ENCODE data around the gene CBARP. TPM values are rescaled to one million over a fixed set of nuclear protein-coding genes. Genes with fewer than 3 reads are reported as not detected.

The CBARP gene
- total and polyA plus RNA-seq, 2 of the 13 experiments (the other 11 are each of a cell fraction or from before 2014, with no cell fraction given) = 1.2 to 1.4 TPM

DNA sequence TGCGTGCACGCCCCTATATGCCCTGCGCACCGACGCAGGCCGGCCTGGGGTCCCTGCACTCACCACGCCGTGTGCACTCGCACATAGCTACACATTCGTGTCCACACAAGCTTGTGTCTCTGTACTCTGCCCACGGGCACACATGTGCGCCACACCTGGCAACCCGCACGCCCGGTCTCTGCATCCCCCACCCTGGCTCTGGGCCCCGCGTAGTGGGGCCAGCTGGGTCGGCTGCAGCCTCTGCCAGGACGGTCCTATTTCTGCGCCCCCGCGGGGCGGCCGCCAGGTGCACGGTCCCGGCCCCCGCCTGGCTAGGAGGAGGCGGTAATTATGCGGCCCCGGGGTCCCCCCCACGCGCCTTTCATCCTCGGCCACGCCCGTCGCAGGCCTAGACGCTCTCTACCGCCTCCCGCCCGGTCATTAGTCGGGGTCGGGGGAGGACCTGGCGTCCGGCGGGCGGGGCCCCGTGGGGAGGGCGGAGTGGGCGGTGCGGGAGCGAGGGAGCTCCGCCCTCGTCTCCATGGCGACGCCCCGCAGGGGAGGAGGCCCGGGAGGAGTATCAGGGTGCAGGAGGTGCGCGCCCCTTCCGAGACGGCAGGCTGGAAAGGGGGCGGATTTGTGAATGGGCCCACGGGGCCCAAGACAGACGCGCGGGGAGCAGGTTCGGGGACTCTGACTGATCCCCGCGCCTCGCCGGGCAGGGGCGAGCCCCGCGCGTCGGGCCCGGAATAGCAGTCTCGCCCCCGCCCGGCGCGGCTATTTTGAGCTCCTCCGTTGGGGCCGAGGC, 28.5 kb upstream of the CBARP start (continued):
- TF ChIP-seq, protein P1, sequence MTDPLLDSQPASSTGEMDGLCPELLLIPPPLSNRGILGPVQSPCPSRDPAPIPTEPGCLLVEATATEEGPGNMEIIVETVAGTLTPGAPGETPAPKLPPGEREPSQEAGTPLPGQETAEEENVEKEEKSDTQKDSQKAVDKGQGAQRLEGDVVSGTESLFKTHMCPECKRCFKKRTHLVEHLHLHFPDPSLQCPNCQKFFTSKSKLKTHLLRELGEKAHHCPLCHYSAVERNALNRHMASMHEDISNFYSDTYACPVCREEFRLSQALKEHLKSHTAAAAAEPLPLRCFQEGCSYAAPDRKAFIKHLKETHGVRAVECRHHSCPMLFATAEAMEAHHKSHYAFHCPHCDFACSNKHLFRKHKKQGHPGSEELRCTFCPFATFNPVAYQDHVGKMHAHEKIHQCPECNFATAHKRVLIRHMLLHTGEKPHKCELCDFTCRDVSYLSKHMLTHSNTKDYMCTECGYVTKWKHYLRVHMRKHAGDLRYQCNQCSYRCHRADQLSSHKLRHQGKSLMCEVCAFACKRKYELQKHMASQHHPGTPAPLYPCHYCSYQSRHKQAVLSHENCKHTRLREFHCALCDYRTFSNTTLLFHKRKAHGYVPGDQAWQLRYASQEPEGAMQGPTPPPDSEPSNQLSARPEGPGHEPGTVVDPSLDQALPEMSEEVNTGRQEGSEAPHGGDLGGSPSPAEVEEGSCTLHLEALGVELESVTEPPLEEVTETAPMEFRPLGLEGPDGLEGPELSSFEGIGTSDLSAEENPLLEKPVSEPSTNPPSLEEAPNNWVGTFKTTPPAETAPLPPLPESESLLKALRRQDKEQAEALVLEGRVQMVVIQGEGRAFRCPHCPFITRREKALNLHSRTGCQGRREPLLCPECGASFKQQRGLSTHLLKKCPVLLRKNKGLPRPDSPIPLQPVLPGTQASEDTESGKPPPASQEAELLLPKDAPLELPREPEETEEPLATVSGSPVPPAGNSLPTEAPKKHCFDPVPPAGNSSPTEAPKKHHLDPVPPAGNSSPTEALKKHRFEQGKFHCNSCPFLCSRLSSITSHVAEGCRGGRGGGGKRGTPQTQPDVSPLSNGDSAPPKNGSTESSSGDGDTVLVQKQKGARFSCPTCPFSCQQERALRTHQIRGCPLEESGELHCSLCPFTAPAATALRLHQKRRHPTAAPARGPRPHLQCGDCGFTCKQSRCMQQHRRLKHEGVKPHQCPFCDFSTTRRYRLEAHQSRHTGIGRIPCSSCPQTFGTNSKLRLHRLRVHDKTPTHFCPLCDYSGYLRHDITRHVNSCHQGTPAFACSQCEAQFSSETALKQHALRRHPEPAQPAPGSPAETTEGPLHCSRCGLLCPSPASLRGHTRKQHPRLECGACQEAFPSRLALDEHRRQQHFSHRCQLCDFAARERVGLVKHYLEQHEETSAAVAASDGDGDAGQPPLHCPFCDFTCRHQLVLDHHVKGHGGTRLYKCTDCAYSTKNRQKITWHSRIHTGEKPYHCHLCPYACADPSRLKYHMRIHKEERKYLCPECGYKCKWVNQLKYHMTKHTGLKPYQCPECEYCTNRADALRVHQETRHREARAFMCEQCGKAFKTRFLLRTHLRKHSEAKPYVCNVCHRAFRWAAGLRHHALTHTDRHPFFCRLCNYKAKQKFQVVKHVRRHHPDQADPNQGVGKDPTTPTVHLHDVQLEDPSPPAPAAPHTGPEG (CRISPR knock-in tag; IDR thresholded peaks at IDR 0.05) = no peak
- no peak for TF ChIP-seq JUNB (CRISPR knock-in tag; IDR thresholded peaks at IDR 0.05; ENCODE audit: borderline replicate concordance)
- no peak for TF ChIP-seq KDM1A (CRISPR knock-in tag; IDR thresholded peaks at IDR 0.05)
- TF ChIP-seq HMGA1 (CRISPR knock-in tag; conservative IDR thresholded peaks at IDR 0.05) = no peak
- TF ChIP-seq, protein P2, sequence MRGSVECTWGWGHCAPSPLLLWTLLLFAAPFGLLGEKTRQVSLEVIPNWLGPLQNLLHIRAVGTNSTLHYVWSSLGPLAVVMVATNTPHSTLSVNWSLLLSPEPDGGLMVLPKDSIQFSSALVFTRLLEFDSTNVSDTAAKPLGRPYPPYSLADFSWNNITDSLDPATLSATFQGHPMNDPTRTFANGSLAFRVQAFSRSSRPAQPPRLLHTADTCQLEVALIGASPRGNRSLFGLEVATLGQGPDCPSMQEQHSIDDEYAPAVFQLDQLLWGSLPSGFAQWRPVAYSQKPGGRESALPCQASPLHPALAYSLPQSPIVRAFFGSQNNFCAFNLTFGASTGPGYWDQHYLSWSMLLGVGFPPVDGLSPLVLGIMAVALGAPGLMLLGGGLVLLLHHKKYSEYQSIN (CRISPR knock-in tag; IDR thresholded peaks at IDR 0.05; ENCODE audit: borderline replicate concordance) = no peak
- no peak for TF ChIP-seq MZF1 (CRISPR knock-in tag; IDR thresholded peaks at IDR 0.05; ENCODE audit: borderline replicate concordance)
- no peak for TF ChIP-seq ZNF775 (CRISPR knock-in tag; IDR thresholded peaks at IDR 0.05; ENCODE audit: borderline replicate concordance)
- TF ChIP-seq ZNF333 (CRISPR knock-in tag; IDR thresholded peaks at IDR 0.05; ENCODE audit: borderline replicate concordance) = peak; percentile 73; the same call in 1 of the 2 replicates
- TF ChIP-seq, protein P3, sequence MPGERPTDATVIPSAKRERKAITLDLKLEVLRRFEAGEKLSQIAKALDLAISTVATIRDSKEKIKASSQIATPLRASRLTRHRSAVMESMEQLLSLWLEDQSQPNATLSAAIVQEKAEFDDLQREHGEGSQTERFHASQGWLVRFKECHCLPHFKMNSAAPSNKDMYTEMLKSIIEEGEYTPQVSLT (CRISPR knock-in tag; IDR thresholded peaks at IDR 0.05; ENCODE audit: borderline replicate concordance, low read depth) = no peak
- TF ChIP-seq ZNF44 (CRISPR knock-in tag; IDR thresholded peaks at IDR 0.05) = no peak
- TF ChIP-seq ATF7 (IDR thresholded peaks at IDR 0.05) = no peak
- TF ChIP-seq ATF7 (CRISPR knock-in tag; IDR thresholded peaks at IDR 0.05) = no peak; the same call in 1 of the 2 replicates
- no peak for TF ChIP-seq ZNF724P (CRISPR knock-in tag; IDR thresholded peaks at IDR 0.05; ENCODE audit: borderline replicate concordance)
- TF ChIP-seq TCF12 (IDR thresholded peaks at IDR 0.05) = no peak
- no peak; the same call in 1 of the 2 replicates for TF ChIP-seq TCF12 (CRISPR knock-in tag; IDR thresholded peaks at IDR 0.05)
- no peak for TF ChIP-seq CCDC6 (CRISPR knock-in tag; IDR thresholded peaks at IDR 0.05)
- TF ChIP-seq, protein P4, sequence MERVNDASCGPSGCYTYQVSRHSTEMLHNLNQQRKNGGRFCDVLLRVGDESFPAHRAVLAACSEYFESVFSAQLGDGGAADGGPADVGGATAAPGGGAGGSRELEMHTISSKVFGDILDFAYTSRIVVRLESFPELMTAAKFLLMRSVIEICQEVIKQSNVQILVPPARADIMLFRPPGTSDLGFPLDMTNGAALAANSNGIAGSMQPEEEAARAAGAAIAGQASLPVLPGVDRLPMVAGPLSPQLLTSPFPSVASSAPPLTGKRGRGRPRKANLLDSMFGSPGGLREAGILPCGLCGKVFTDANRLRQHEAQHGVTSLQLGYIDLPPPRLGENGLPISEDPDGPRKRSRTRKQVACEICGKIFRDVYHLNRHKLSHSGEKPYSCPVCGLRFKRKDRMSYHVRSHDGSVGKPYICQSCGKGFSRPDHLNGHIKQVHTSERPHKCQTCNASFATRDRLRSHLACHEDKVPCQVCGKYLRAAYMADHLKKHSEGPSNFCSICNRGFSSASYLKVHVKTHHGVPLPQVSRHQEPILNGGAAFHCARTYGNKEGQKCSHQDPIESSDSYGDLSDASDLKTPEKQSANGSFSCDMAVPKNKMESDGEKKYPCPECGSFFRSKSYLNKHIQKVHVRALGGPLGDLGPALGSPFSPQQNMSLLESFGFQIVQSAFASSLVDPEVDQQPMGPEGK (CRISPR knock-in tag; IDR thresholded peaks at IDR 0.05) = peak; percentile 99
- TF ChIP-seq ZNF703 (CRISPR knock-in tag; IDR thresholded peaks at IDR 0.05; ENCODE audit: borderline replicate concordance) = peak; percentile 48; the same call in 1 of the 2 replicates
- TF ChIP-seq, protein P5, sequence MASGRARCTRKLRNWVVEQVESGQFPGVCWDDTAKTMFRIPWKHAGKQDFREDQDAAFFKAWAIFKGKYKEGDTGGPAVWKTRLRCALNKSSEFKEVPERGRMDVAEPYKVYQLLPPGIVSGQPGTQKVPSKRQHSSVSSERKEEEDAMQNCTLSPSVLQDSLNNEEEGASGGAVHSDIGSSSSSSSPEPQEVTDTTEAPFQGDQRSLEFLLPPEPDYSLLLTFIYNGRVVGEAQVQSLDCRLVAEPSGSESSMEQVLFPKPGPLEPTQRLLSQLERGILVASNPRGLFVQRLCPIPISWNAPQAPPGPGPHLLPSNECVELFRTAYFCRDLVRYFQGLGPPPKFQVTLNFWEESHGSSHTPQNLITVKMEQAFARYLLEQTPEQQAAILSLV (CRISPR knock-in tag; IDR thresholded peaks at IDR 0.05; ENCODE audit: borderline replicate concordance) = no peak; the same call in 1 of the 2 replicates
